Measurements from ENCODE around the gene KCNG2.

The KCNG2 gene

GRCh38 chr18:79795446-79795845, 2.3 kb upstream of the KCNG2 start:
- TF ChIP-seq, protein P1, sequence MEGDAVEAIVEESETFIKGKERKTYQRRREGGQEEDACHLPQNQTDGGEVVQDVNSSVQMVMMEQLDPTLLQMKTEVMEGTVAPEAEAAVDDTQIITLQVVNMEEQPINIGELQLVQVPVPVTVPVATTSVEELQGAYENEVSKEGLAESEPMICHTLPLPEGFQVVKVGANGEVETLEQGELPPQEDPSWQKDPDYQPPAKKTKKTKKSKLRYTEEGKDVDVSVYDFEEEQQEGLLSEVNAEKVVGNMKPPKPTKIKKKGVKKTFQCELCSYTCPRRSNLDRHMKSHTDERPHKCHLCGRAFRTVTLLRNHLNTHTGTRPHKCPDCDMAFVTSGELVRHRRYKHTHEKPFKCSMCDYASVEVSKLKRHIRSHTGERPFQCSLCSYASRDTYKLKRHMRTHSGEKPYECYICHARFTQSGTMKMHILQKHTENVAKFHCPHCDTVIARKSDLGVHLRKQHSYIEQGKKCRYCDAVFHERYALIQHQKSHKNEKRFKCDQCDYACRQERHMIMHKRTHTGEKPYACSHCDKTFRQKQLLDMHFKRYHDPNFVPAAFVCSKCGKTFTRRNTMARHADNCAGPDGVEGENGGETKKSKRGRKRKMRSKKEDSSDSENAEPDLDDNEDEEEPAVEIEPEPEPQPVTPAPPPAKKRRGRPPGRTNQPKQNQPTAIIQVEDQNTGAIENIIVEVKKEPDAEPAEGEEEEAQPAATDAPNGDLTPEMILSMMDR (conservative IDR thresholded peaks at IDR 0.05; ENCODE audit: control insufficient read depth, insufficient read depth, low read depth, low read length), result no peak
- no peak for DNase-seq (ENCODE audit: low read depth)
- no peak overlapping the region for H3K4me3 ChIP-seq (ENCODE audit: control insufficient read depth, low read depth, low read length)

DNA sequence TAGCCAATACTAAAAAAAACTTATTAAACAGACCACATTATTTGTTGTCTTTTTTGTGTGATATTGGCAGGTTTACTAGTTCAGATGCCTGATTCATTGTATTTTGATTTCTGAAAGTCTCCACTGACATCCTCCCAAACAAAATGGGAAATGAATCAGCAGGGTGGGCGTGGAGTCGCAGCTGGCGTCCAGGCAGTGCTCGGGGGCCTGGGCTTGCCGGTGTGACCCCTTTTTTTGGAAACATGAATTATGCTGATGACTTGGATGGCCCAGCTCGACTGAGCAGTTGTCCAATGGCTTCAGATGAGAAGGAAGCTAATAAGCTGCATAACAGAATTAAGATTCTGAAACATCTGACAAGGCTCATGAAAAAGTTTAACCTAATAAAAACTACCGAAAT, 1.7 kb upstream of the KCNG2 start:
- peak; percentile 43 for DNase-seq (ENCODE audit: low read depth)
- TF ChIP-seq, protein P1 (conservative IDR thresholded peaks at IDR 0.05; ENCODE audit: control insufficient read depth, insufficient read depth, low read depth, low read length), result no peak

DNA sequence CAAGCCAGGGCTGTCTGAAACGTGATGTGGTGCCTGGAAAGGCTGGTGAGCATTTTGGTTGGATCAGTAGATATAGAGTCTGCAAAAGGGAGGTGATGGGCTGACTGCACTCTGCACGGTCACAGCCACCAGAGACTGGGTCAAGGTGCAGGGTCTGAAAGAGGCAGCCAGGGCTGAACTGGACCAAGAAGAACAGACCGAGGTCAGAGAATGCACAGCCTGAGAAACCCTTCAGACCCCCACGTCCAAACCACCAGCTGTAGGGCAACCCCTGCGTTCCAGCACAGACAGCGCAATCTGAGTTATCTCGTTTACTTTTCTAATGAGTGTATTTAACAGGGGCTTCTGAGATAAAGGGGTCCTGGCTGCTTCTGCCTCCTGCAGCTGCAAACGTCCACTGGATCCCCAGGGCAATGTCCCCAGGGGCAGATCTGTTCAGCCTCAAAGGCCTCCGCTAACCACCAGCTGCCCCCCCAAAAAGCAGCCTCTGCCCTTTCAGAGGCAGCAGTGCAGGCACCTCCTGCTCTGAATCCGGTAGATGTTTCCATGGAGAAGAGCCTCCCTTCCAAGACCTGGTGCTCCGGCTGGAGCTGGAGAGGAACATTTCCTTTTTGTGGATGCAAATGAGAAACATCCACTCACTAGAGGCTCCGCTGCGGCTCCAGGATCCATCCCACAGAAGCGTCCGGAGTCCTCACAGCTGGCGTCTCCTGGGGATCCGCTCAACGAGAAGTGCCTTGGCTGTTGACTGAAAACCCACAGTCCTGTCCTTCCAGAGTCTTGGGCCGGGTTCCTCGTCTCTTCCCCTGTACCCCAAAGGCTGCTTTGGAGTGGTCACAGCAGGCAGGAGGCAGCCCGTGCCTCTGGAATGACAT, 970 bp upstream of the KCNG2 start:
- TF ChIP-seq, protein P1 (conservative IDR thresholded peaks at IDR 0.05; ENCODE audit: control insufficient read depth, insufficient read depth, low read depth, low read length), result no peak
- peak; percentile 31 for DNase-seq (ENCODE audit: low read depth)
- H3K4me3 ChIP-seq (ENCODE audit: control insufficient read depth, low read depth, low read length), result no peak overlapping the region

More for the DNA sequence above, 1.7 kb upstream of the KCNG2 start:
- no peak overlapping the region for H3K4me3 ChIP-seq (ENCODE audit: control insufficient read depth, low read depth, low read length)

DNA sequence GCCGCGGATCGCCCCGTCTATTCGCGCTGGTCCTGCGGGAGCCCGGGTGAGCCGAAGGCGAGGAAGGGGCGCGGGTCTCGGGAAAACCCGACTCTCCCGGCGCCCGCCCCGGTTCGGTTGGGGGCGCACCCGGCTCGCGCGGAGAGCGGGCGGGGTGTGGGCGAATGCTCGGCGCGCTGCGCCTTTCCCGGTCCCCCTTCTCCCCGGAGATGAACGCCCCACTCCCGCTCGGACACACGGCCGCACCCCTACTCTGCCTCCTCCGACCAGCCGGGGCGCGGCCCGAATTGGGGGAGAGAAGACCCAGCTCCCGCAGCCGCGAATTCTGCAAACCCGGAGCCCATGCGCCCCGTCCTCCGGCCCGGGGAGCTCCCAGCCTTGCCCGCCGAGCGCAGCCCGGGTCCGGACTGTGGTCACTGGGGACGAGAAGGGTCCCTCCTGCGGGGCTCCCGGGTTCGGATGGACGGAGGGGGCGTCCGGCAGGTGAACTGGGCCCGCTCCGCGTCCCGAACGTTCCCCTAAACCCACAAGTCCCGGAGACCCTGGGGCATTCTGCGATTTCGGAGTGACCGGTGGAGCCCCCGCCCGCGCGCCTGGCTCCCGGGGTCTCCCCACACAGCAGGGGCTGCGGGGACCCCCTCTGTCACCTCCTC, 734 bp downstream of the KCNG2 start:
- TF ChIP-seq, protein P1 (conservative IDR thresholded peaks at IDR 0.05; ENCODE audit: control insufficient read depth, insufficient read depth, low read depth, low read length), result no peak
- peak overlapping the region; percentile 1 for H3K4me3 ChIP-seq (ENCODE audit: control insufficient read depth, low read depth, low read length)
- no peak for DNase-seq (ENCODE audit: low read depth)

DNA sequence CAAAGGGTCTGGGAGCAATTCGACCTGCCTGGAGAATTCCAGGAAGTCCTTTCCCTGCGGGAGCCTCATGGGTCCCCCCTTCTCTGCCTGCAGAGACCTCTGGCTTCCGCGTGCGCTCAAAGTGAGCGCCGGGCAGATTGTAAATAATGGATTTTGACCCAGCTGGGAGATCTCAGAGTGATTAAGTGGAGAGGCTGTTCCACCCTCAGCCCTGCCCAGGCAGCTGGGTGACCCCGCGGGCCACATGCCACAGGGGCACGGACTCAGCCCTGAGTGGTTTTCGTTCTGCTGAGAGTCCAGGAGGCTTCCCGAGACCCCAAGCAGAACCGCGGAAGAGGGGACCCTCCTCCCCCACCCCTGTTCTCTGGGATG, 1.2 kb downstream of the KCNG2 start:
- DNase-seq (ENCODE audit: low read depth), result no peak
- TF ChIP-seq, protein P1 (conservative IDR thresholded peaks at IDR 0.05; ENCODE audit: control insufficient read depth, insufficient read depth, low read depth, low read length), result no peak
- no peak overlapping the region for H3K4me3 ChIP-seq (ENCODE audit: control insufficient read depth, low read depth, low read length)

DNA sequence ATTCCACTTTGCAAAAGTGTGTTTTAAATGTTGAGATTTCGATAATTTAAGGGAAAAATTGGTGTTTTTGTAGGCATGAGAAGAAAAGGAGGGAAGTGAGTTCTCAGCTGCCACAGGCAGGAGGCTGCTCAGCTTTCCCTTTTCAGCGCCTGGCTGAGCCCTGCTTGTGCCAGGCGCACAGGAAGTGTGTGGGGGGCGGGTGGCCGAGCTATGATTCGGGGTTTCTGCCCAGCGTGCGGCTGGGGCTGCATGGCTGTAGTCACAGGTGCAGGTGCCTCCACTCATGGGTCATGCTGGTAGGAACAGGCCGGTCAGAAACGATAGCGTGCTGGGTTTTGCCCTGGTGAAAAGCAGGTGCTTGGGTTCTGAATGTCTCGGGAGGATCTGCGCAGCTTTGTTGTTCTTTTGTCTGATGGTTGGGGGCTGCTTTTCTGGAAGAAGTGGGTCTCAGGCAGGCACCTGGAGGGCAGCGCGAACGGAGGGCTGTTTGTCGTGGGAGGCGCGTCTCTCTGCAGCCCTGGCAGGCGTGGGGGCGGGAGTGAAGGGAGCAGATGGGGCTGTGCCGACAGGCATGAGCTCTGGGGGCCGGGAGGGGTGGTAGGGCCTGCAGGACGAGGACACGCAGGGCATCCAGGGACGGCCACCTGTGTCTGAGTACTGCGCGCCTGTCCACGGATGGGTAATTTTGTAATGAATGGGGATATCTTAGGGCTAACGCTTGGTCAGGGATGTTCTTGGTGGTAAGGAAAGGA, 2.1 kb downstream of the KCNG2 start:
- TF ChIP-seq, protein P1 (conservative IDR thresholded peaks at IDR 0.05; ENCODE audit: control insufficient read depth, insufficient read depth, low read depth, low read length), result no peak
- H3K4me3 ChIP-seq (ENCODE audit: control insufficient read depth, low read depth, low read length), result no peak overlapping the region

More for the DNA sequence above, 2.1 kb downstream of the KCNG2 start:
- DNase-seq (ENCODE audit: low read depth), result no peak

All from fibroblast of mammary gland (primary cell).